ENCODE results near the gene SBF2.
"Not testable (repeated sequence)": the region's sequence is repeated elsewhere in the genome, so short reads cannot be mapped to it uniquely, and the experiment has no call there.

Gene SBF2

GRCh38 chr11:9990221-9990973 lies 303.6 kb downstream of the SBF2 start:
- DNase-seq, result no peak

DNA sequence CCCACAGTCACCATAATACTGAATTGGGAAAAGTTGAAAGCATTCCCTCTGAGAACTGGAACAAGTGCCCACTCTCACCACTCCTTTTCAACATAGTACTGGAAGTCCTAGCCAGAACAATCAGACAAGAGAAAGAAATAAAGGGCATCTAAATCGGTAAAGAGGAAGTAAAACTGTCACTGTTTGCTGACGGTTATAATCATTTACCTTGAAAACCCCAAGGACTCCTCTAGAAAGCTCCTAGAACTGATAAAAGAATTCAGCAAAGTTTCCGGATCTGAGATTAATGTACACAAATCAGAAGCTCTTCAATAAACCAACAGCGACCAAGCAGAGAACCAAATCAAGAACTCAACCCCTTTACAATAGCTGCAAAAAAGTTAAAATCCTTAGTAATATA lies 306.7 kb downstream of the SBF2 start:
- DNase-seq, result not testable (repeated sequence)

DNA sequence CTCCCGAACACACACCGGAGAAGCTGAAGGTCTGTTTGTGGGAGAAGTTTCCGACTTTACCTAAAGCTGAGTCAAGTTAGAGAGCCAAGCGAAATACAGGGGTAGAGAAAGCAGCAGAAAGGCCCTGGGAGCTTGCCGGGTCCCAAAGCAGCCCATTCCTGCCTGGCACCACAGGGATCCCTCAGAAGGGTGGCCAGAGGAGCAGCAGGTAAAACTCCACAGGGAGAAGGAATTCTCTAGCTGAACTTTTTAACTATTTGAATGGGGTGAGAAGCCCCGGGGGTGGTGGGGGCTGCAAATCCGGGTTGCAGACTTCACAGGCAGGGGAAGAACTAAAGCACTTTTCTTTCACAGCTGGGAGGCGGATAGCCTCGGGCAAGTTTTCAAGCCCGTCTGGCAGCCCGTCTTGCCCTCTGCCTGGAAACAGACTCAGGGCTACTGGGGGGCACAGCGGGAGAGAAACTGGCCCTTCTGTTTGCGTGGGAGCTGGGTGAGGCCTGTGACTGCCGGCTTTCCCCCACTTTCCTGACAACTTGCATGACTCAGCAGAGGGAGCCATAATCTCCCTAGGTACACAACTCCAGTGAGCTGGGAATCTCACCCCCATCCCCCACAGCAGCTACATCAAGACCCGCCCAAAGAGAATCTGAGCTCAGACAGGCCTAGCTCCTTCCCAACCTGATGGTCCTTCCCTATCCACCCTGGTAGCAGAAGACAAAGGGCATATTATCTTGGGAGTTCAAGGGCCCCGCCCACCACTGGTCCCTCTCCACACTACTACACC lies 311.0 kb downstream of the SBF2 start:
- no peak for DNase-seq

DNA sequence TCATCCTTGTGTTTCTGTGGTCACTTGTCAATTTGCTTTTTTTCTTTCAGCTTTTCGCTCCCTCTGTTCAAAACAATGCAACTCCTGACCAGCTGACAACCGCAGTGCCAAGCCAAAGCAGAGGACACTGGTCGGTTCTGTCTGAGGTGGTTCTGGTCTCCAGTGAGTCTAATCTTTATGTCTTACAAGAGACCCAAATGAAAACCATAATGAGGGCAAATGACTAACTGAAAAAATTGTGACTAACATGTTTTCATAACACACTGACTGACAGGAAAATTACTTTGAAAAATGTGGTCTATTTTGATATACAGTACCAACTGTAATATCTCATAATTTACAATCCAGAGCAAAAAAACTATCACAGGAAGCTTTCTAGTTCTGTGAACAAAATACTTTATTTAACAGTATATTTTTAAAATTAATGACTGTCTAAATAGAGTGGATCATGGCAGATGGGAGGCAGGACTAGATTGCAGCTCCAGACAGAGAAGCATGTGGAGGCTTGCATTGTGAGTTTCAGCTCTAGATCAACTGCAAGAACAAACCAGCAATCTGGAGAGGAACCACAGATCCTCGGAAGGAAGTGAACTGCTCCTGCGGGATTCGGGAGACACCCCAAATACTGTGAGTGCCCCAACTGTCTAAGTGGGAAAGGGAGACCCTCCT lies 311.8 kb downstream of the SBF2 start:
- no peak for DNase-seq

- no peak for DNase-seq
Observed at GRCh38 chr11:9980931-9981330, 313.1 kb downstream of the SBF2 start.

GRCh38 chr11:9977554-9977953 lies 316.5 kb downstream of the SBF2 start:
- no peak for DNase-seq

DNA sequence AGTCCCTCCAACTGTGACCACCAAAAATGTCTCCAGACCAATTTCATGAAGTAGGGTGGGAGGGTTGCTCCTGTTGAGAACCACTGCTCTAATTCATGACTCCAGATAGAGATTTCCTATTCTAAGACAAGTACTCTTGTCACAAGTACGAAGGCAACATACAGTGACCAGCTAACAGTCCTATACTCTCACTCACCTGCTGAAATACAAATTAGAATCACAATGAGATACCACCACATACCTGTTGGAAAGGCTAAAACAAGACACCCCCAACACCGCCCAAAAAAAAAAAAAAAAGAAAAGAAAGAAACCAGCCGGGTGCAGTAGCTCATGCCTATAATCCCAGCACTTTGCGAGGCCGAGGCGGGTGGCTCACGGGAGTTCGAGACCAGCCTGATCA lies 319.6 kb downstream of the SBF2 start:
- no peak for DNase-seq

DNA sequence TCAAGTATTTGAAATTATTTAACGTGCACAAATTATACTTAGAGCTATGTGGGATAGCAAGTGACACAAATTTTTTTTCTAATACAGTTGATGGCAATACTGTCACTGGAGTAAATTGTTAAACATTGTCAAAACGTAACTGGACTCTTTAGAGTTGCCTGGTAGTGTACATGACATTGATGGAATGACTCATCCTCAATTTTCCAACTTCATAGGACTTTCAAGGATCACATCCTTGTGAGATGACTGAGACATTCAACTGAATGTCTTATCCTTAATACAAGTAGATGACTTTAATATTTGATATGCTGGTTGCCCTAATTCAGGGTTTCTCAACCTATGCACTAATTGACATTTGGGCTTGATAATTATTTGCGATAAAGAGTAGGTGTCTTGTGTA lies 320.1 kb downstream of the SBF2 start:
- no peak for DNase-seq

DNA sequence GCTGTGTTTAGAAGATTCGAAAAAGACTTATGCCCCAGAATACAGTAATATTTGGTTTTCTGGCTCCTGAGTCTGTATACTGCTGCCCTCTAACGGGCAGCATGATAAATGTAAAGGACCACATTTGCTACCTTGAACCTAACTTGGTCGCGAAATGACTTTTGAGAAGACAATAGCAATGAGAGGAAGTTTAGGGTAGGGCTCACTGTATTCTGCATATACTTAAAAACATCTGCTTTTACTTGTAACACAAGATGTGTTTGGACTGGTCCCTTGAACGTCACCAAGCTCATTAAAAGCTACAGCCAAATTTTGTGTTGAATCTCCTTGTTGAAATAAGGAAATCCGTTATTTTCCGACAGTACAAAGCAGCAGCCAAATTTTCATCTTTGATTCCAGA lies 321.0 kb downstream of the SBF2 start:
- no peak for DNase-seq

DNA sequence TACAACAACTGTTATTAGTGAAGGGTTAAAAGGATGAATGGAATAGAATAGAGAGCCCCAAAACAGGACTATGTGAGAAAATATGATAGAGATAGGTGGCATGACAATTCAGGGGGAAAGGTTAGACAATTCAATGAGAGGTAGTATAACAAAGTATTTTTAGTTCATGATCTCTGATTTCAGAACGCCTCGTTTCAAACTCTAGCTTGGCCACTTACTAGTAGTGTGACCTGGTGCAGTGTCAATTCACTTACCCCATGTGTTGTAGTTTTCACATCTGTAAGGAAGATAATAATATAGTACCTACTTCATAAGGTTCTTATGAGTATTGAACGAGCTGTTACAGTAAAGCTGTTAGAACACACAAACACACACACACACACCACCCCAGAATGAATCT lies 322.1 kb downstream of the SBF2 start:
- DNase-seq, result no peak

- DNase-seq, result no peak
Observed at GRCh38 chr11:9969068-9969467, 325.0 kb downstream of the SBF2 start.

- no peak for DNase-seq
Observed at GRCh38 chr11:9962722-9963121, 331.3 kb downstream of the SBF2 start.

DNA sequence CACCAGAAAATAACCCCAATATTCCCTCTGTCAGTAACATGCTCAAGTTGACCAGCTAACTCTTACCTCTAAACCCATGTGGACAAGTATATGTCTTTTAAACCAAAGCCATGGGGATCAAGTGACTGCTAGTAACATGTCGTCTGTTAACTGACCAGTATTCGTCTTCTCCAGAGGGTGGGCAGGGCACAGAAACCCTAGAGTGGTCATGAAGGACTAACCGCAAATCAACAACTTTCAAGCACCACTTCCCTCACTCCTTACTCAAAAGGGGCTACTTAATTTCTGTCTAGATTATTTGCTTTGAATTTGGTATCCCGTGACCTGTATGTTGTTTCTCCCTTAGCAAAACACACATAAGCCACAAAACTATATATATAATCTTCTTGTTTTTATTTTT lies 336.9 kb downstream of the SBF2 start:
- no peak for DNase-seq

- no peak for DNase-seq
Observed at GRCh38 chr11:9956483-9956882, 337.5 kb downstream of the SBF2 start.

DNA sequence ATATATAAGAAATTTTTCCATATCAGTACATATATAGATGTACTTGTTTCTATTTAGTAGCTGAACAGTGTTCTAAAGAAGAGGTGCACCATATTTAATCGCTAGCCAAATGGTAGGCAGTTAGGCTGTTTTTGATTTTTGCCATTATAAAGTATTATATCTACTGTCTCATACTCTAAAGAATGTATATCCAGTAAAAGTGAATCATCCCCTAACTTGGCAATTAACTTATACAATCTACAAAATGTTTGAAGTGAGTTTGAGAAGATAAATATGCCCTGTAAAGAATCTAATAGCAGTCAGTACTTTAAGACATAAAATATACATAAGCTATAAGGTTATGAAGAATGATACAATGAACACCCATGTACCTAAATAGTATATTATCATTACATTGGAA lies 338.6 kb downstream of the SBF2 start:
- no peak for DNase-seq

GRCh38 chr11:9953994-9954626 lies 339.9 kb downstream of the SBF2 start:
- DNase-seq, result no peak

- no peak for DNase-seq
Observed at GRCh38 chr11:9952511-9953196, 341.4 kb downstream of the SBF2 start.

DNA sequence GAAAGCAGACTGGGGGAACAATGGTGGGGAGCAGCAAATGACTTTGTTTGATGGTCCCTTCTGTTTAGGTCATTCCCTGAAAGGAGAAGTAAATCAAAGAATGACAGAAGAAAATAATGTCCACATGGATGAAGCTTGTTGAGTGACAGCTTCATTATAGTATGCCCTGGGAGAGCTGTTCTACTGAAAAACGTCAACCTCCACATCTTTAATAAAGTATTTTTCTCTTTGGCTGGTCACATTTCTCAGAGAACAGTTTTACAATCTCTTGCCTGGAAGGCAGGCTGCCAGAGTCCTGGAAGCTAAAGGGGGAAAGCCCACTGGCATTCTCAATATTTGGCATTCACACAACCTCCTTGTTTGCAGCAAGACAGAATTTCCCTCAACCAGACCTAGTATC lies 342.2 kb downstream of the SBF2 start:
- DNase-seq, result no peak

GRCh38 chr11:9950462-9950861 lies 343.6 kb downstream of the SBF2 start:
- DNase-seq, result no peak

GRCh38 chr11:9947231-9947864 lies 346.7 kb downstream of the SBF2 start:
- DNase-seq, result no peak

GRCh38 chr11:9945680-9946079 lies 348.3 kb downstream of the SBF2 start:
- not testable (repeated sequence) for DNase-seq

DNA sequence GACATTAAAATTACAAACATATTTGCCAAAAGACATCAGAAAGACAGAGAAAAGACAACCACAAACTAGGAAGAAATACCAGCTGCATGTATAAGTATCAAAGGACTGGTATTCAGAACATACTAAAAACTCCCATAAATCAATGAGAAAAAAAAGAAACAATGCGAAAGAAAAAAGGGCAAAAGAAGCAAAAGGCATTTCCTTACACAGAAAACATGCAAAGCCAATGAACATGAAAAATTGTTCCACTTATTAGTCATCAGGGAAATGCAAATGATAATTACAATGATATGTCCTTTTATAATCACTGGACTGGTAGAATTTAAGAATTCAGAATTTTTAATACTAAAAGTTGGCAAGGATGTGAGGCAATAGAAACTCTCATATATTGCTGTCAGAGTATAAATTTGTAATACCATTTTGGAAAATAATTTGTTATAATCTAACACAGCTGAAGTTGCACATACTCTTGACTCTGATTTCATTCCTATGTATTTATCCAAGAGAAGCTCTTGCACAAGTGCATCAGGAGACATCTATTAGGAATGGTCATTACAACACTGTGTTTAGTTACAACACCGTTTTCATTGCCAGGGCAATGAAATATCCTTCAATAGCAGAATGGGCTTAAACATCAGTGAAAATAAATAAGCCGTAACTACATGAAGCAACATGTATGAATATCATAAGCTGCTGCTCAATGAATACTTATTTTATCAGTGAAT lies 350.5 kb downstream of the SBF2 start:
- no peak for DNase-seq

Data from cortex of kidney (tissue), 1 donor.